Skeletal muscle cell (primary cell): ENCODE results near the gene ARHGEF39.

Experiments
- DNase-seq: peaks from one replicate; pipeline ENCODE4 v3.0.0-alpha.2; 2010; ENCODE audit warnings: low read depth
- H3K4me3 ChIP-seq: 2 replicates; pipeline ENCODE4 v1.5.1; 2011; ENCODE audit warnings: low read depth, mild to moderate bottlenecking, control low read depth, low read length, moderate library complexity

The ARHGEF39 gene

GRCh38 chr9:35664531-35665470, at the start of gene ARHGEF39:
ARHGEF39 (minus strand) TSS chr9:35665195; CDS start chr9:35665169, 26 bp downstream.
- no peak for DNase-seq
- H3K4me3 ChIP-seq, result peak within 1 kb of the TSS; percentile 51

DNA sequence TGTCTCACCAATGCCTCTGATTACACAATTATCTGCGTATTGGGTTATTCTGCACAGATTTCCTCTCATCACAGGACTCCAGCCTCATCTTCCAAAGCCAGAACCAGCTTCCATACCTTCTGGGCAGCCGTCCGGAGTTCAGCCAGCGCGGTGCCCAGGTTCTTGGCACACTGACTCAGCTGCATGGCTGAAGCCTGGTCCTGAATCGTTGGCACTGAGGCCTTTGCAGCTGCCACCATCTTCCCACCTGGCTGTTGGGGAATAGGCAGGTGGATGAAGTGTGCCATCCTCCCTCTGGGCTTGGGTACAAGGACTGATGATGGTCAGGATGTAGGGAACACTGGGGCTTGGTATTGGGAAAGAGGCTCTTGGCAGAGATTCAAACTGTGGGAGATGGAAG, 49.1 kb upstream of the ARHGEF39 start:
- no peak for DNase-seq
- no peak overlapping the region for H3K4me3 ChIP-seq

GRCh38 chr9:35713578-35713977, 48.6 kb upstream of the ARHGEF39 start:
- no peak for DNase-seq

GRCh38 chr9:35712762-35713400, 47.9 kb upstream of the ARHGEF39 start:
- no peak overlapping the region for H3K4me3 ChIP-seq

More at GRCh38 chr9:35713578-35713977, 48.6 kb upstream of the ARHGEF39 start:
- no peak overlapping the region for H3K4me3 ChIP-seq

GRCh38 chr9:35711501-35712428, 46.8 kb upstream of the ARHGEF39 start:
- H3K4me3 ChIP-seq, result no peak overlapping the region
- DNase-seq, result no peak

More at GRCh38 chr9:35712762-35713400, 47.9 kb upstream of the ARHGEF39 start:
- DNase-seq, result no peak

DNA sequence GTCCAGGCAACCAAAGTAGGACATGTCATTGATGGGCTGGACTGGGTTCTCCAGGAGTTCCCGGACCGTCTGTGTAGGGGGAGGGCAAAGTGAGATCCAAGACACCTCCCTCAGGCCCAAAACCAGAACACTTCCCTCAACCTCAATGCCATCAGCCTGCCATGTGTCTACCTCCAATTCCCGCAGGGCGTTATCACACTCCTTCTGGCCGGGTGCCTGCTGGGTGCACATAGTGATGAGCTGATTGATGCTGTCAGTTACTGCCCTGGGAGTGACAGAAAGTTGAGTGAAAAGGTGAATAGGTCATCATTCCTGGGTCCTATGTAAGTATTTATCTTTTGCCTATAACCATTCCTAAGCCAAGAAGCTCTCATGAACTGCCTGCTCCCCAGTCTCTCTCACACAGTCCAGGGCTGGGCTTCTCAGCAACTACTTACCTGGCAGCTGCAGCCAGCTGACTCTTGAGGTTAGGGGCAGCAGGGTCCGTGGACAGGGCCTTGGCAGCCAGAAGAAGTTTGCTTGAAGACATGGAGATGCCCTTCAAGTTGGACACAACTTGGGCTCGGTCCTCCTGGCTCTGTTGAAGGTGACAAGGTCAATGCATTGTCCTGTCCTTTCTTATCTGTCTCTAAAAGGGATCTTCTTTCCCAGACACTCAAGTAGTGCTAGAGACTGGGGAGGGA, 46.0 kb upstream of the ARHGEF39 start:
- no peak for DNase-seq
- H3K4me3 ChIP-seq, result no peak overlapping the region

DNA sequence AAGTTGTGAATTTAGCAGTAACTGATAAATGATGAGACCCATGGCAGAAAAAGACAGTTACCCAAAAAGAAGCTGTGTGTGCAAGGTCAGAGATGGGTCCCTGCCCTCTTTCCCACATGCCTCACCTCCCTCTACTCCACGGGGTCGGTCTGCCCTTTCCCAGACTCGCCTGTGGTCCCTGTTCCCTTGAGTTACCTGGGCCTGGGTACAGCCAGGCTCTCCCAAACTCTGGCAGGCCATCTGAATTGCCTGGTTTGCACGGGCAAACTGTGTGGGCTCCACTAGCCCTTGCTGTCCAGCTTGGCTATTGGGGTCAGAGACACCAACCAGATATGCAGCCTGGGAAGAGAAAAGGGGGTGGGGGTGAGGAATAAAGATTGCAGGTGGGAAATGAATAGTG, 43.2 kb upstream of the ARHGEF39 start:
- no peak overlapping the region for H3K4me3 ChIP-seq
- no peak for DNase-seq

- DNase-seq, result no peak
- H3K4me3 ChIP-seq, result no peak overlapping the region
Measured at GRCh38 chr9:35706951-35707350, 42.0 kb upstream of the ARHGEF39 start.

DNA sequence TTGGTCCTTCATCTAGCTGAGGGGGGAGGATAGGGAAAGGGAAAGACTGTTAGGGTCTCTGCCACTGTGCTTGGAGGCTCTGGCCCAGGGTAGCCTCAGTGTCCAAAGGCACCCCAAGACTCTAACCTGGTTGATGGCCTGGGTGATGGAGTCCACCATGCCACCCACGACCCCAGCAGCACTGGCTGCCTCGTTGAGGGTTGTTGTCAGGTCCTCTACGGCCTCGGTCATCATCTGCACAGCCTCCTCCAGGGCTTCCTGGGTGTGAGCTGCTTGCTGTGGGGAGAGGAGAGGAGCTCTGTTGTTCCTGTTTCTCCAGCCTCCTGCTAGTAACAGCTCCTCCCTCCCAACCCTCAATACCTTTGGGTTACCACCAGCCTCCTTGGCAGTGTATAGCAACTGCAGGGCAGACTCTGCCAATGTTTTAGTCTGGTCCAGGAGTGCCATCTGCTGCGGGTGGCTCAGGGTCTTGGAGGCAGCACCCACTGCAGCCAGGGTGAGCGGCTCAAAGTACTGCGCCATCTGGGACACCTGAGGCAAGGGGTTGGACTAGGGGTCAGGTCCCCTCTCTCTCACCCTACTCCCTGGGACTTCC, 40.9 kb upstream of the ARHGEF39 start:
- no peak for DNase-seq
- H3K4me3 ChIP-seq, result no peak overlapping the region

- H3K4me3 ChIP-seq, result no peak overlapping the region
- DNase-seq, result no peak
Measured at GRCh38 chr9:35705372-35705771, 40.4 kb upstream of the ARHGEF39 start.

DNA sequence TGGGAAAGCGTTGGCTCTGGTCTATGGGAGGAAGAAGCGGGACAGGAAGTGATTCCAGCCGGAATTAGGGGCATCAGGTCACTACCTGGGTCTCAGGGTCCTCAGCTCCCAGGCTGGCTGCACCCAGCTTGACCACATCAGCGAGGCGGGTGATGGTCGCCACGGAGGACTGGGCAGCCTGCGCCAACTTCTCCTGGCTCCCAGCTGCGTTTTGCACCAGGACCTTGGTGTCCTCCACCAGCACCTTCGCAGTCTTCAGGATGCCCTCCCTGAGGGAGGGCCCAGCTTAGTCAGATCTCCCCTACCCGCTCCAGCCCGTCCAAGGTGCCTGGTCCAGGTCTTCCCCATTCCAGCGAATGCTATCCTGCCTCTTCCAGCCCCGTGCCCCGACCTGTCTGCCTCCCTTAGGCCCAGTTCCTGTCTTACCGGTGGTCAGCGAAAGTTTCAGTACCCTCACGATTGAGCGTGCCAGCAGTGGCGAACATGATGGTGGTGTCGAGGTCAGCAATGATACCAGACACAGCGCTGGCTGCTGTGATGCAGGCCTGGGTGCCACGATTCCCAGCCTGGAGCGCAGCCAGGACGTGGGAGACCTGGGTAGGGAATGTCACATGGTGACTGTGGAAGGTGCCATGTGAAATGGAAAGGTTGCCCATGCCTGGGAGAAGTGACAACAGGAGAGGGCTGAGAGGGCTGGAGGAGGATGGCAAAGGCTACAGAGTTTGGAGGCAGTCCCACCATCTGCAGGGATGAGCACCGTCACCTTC, 39.1 kb upstream of the ARHGEF39 start:
- H3K4me3 ChIP-seq, result no peak overlapping the region
- DNase-seq, result no peak

- DNase-seq, result no peak
- H3K4me3 ChIP-seq, result no peak overlapping the region
Measured at GRCh38 chr9:35702696-35703095, 37.7 kb upstream of the ARHGEF39 start.

- DNase-seq, result no peak
- no peak overlapping the region for H3K4me3 ChIP-seq
Measured at GRCh38 chr9:35700942-35701341, 35.9 kb upstream of the ARHGEF39 start.

GRCh38 chr9:35700031-35700430, 35.0 kb upstream of the ARHGEF39 start:
- no peak for DNase-seq

GRCh38 chr9:35698231-35698630, 33.2 kb upstream of the ARHGEF39 start:
- no peak overlapping the region for H3K4me3 ChIP-seq
- no peak for DNase-seq

More at GRCh38 chr9:35700031-35700430, 35.0 kb upstream of the ARHGEF39 start:
- no peak overlapping the region for H3K4me3 ChIP-seq

DNA sequence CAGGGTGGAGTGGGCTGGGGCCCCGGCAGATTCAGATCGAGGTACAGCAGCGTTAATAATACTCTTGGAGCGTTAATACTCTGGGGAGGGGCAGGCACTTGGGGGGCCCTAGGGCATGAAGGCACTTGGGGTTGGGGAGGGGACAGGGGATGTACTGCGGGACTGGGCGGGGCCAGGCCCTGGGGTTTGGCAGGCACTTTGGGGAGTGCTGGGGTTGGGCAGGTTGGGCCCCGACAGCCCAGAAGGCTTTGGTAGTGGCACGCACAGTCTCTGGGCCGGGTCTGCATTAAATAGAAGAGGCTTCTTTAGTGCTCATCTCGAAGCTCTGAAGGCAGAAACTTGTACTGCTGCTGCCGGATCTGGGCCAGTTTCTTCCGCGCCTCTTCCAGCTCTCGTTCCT, 32.5 kb upstream of the ARHGEF39 start:
- H3K4me3 ChIP-seq, result no peak overlapping the region
- DNase-seq, result no peak

DNA sequence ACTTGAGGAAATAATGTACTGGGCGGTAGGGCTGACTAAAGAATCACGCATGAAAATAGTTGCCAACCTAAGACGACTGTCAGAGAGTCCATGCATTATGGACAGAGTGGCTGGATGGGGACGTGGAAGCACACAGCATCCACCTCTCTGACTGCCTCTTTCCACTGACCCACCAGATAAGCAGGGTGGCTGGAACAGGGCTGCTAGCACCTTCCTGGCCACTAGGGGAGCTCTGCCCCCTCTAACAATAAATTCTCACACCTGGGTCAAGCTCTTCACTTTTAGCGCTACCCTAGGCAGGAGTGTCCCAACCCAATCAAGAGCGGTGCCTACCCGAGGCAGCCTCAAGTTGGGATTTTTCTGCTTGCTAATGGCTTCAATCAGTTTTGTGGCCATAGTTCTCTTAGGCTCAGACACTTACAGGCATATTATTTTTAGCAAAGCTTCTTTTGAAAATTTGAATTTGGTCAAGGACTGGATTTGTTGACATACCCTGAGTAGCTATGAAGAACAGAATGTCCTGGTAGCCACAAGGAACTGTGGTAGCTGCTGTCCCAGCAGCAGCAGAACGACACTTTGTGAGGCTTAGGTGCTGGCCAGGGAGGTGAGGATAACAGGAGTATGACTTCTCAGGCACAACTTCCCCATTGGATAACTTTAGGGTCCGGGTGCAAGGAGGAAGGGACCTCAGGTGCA, 31.7 kb upstream of the ARHGEF39 start:
- H3K4me3 ChIP-seq, result no peak overlapping the region
- DNase-seq, result no peak
